Muscle layer of colon (tissue), 2 donors: ENCODE data around the gene RAD51B.

Experiments
- H3K27ac ChIP-seq: one replicate; pipeline ENCODE4 v1.7.0; 2013; ENCODE audit warnings: low read depth, mild to moderate bottlenecking, low read length, moderate library complexity
- H3K27me3 ChIP-seq, 2 donors: one replicate each; pipeline ENCODE4 v1.7.0; 2013; ENCODE audit warnings: low read length in 2 of 2, mild to moderate bottlenecking in 2 of 2; ENCODE audit not compliant: insufficient read depth in 2 of 2, control insufficient read depth in 1 of 2
- H3K36me3 ChIP-seq: one replicate; pipeline ENCODE4 v1.7.0; 2013; ENCODE audit warnings: mild to moderate bottlenecking, low read length; ENCODE audit not compliant: insufficient read depth
- H3K4me1 ChIP-seq: one replicate; pipeline ENCODE4 v1.7.0; 2013; ENCODE audit warnings: mild to moderate bottlenecking, low read length; ENCODE audit not compliant: insufficient read depth
- H3K4me3 ChIP-seq, 2 donors: one replicate each; pipeline ENCODE4 v1.7.0; 2013; ENCODE audit warnings: low read length in 2 of 2, low read depth in 1 of 2, mild to moderate bottlenecking in 1 of 2, moderate library complexity in 1 of 2
- H3K9ac ChIP-seq: one replicate; pipeline ENCODE4 v1.7.0; 2013; ENCODE audit warnings: low read length
- H3K9me3 ChIP-seq: one replicate; pipeline ENCODE4 v1.7.0; 2013; ENCODE audit warnings: mild to moderate bottlenecking, low read length
- donor health status: abdominal sarcoma.
- donor health status: Adenocarcinoma of cecum.

The RAD51B gene

DNA sequence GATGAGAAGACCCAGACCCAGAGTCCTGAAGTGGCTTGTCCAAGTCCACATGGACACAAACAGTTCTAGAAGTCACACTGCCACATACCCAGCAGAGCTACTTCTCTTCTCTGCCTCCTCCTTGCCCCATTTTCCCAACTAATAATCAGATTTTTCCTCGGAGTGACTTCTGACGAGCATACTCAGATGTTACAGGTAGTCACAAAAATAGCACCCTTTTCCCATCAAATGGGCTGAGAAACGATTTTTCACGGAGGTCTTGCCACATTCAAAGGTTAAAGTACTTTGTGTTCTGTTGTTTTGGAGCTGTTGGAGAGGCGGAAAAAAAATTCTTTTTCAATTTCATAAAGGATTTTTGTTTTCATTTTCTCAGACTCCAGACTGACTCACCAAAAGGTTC lies 740.4 kb downstream of the RAD51B start:
- Histone ChIP-seq H3K4me1 (peaks cover 46% of the 10 kb centered on the region), H3K36me3 (no peaks in the 10 kb centered on the region), H3K4me3 (no peak overlapping the region), H3K9ac (no peak overlapping the region), H3K27ac (no peak overlapping the region), H3K9me3 (no peaks in the 10 kb centered on the region), H3K27me3 (no peaks in the 10 kb centered on the region)

DNA sequence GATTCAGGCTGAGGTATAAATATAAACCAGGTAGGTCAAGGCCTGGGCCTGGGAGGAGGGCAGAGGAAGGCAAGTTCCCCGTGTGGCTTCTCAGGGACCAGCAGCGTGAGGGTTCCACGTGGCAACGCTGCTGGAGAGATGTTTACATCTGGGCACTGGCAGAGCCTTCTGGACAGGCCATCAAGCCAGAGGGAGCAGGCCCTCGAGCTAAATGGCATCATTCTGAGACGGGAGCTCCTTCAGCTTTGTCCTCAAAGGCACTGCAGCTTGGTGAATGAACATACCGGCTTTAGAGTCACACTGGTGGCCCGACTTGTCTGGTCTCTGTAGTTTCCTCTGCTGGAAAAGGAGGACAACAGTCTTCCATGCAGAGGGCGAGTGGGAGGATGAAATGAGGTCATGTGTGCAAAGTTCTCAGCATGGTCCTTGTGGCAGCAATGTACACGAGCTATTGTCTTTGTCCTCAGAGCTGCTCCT lies 742.0 kb downstream of the RAD51B start:
- Histone ChIP-seq H3K36me3 (no peaks in the 10 kb centered on the region), H3K27me3 (no peaks in the 10 kb centered on the region), H3K9me3 (no peaks in the 10 kb centered on the region), H3K4me3 (no peak overlapping the region), H3K27ac (peak overlapping the region; percentile 35), H3K4me1 (peaks cover 41% of the 10 kb centered on the region), H3K9ac (peak overlapping the region; percentile 17)

- Histone ChIP-seq H3K9me3 (no peaks in the 10 kb centered on the region), H3K9ac (no peak overlapping the region), H3K27ac (no peak overlapping the region), H3K27me3 (no peaks in the 10 kb centered on the region), H3K36me3 (no peaks in the 10 kb centered on the region), H3K4me1 (peaks cover 41% of the 10 kb centered on the region), H3K4me3 (no peak overlapping the region)
Measured at GRCh38 chr14:68562911-68563250, 743.3 kb downstream of the RAD51B start.

- Histone ChIP-seq H3K27ac (peak overlapping the region; percentile 29), H3K4me1 (peaks cover 41% of the 10 kb centered on the region), H3K9ac (no peak overlapping the region), H3K4me3 (no peak overlapping the region), H3K27me3 (no peaks in the 10 kb centered on the region), H3K9me3 (no peaks in the 10 kb centered on the region), H3K36me3 (no peaks in the 10 kb centered on the region)
Measured at GRCh38 chr14:68563251-68564131, 743.9 kb downstream of the RAD51B start.

DNA sequence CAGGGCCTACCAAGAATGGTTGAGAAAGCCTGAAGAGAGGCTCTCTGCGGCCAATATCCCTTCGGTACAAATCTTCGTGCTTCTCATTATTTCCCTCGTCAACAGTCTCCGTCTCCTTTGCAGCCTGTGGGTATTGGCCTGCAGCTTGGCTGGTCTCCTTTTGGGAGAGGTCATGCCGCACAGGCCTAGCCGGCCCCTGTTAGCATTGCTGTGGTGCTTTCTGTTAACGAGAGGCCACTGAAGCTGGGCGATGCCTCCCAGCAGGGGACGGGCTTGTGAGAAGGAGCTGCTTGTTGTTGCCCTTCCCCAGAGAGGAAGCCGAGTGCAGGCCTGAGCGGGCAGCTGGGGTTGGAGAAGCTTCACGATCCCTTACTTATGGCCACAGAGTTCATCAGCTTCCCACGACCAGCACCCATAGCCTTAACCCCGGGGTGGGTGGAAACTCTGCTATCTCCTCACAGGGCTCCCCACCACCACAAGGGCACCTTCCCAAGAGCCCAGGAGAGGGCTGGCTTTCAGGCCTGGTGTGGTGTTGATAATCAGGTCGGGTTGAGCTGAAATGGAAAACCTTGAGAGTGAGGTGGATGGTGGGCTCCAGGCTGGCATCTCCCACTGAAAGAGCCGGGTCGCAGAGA lies 744.7 kb downstream of the RAD51B start:
- peaks cover 48% of the 10 kb centered on the region for H3K4me1 ChIP-seq
- H3K36me3 ChIP-seq: no peaks in the 10 kb centered on the region
- no peaks in the 10 kb centered on the region for H3K27me3 ChIP-seq
- H3K9me3 ChIP-seq: no peaks in the 10 kb centered on the region
- H3K9ac ChIP-seq: no peak overlapping the region
- H3K27ac ChIP-seq: peak overlapping the region; percentile 29
- peak overlapping the region in 1 of 2 donors; percentile 18 for H3K4me3 ChIP-seq

DNA sequence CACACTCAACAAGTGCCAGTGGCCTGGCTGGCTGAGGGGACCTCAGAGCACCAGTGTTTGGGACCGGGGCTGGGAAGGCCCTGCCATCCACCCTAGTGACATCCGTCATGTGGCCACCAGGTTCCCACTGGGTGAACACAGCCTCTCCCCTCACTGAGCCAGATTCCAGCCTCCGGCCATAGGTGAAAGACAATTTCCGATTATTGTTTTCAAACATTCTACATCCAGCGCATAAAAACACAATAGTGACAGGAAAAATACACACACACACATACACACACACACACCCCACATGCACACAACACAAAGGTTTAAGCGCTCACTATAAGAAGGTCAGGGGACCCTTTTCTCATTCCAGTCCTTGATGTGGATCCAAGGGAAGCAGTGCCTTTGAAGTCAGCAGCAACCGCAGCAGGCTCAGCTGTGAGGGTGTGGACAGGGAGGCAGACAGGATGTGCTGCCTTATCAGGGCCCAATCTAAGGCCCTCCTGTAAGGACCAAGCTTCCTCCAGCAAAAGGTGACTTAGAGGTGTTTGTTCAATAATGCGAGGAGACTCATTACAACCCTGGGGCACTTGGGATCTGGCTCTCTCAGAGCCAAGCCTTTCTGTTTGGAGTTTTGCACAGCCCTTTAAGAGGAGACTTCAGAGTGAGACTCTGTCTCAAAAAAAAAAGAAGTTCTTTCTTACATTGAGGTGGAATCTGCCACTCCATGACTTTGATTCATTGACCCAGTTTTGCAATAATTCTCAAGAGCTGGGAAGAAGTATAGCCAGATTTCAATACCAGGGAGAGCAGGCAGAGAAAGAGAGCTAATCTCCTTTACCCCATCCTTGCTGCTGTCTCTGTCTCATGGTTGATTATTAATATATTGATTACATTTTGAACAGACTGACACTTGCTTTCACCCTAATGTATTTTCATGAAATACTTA lies 745.5 kb downstream of the RAD51B start:
- Histone ChIP-seq H3K4me3 (no peak overlapping the region), H3K27me3 (no peaks in the 10 kb centered on the region), H3K4me1 (peaks cover 56% of the 10 kb centered on the region), H3K9me3 (no peaks in the 10 kb centered on the region), H3K27ac (no peak overlapping the region), H3K36me3 (no peaks in the 10 kb centered on the region), H3K9ac (no peak overlapping the region)

DNA sequence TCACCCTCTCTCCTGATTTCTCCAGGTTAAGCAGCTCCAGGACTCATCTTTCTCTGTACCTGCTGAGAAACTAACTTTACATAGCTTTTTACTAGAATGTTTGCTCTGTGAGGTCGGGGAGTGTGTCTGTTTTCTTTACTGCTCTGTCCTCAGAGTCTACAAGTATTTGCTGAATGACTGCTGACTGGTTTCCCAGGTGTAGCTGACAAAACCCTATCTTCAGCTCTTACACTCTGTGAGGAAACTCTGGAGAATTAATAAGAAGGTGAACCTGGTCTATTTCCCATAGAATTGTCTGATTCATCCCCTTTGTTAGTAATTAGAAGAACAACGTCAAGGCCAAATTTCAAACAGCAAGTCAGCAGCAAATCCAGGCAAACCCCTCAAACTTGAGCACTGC lies 746.5 kb downstream of the RAD51B start:
- H3K9ac ChIP-seq: no peak overlapping the region
- H3K9me3 ChIP-seq: no peaks in the 10 kb centered on the region
- H3K36me3 ChIP-seq: no peaks in the 10 kb centered on the region
- H3K27me3 ChIP-seq: no peaks in the 10 kb centered on the region
- H3K27ac ChIP-seq: no peak overlapping the region
- H3K4me1 ChIP-seq: peaks cover 55% of the 10 kb centered on the region
- H3K4me3 ChIP-seq: no peak overlapping the region

DNA sequence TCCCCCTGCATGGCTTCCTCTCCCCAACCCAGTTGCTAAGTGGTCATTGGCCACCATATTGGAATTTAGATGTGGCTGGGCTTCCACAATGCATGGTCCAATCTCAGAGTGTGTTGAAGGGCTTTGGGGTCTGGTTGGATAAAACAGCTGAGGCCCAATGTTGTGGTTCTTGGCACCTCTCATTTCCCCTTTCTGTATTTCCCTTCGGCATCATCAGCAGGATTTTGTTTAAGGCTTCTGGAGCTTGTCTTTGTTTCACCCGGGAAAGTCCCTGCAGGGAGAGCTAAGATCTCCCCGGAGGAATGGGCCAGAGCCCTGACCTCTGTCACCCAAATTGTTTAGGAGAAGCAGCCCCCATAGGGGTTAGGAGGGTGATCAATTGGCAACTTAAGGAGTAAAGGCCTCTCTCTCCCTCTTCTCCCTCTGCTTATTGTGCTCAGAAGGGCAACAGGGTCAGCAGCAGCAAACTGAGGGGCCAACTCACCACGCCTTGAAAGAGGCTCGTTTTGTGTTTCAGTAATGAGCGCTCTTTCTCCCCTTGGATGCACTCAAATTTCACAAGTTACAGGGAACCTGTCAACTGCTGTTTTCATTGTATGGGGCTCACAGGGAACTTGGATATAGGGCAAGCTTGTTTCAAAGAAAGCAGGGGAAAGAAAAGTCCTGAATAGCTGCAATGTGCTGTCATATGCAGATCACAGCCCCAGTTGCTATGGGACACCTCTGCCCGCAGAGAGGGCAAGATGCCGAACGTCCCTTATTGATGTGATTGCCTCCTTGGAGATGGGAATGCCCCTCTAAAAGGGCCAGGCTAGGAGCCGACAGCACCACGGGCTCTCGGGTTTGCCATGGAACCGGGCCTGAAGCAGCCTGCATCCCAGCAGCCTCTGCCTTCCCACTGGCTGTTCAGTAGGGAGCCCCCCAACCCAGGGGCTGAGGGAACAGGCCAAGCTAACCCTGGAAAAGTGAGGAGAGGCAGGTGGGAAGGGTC lies 749.6 kb downstream of the RAD51B start:
- Histone ChIP-seq H3K4me3 (no peak overlapping the region), H3K27me3 (no peaks in the 10 kb centered on the region), H3K4me1 (peaks cover 29% of the 10 kb centered on the region), H3K9ac (no peak overlapping the region), H3K27ac (no peak overlapping the region), H3K36me3 (no peaks in the 10 kb centered on the region), H3K9me3 (no peaks in the 10 kb centered on the region)

GRCh38 chr14:68569970-68570409 lies 750.4 kb downstream of the RAD51B start:
- Histone ChIP-seq H3K4me1 (peaks cover 26% of the 10 kb centered on the region), H3K9ac (no peak overlapping the region), H3K27me3 (no peaks in the 10 kb centered on the region), H3K9me3 (no peaks in the 10 kb centered on the region), H3K36me3 (no peaks in the 10 kb centered on the region), H3K27ac (no peak overlapping the region), H3K4me3 (no peak overlapping the region)

DNA sequence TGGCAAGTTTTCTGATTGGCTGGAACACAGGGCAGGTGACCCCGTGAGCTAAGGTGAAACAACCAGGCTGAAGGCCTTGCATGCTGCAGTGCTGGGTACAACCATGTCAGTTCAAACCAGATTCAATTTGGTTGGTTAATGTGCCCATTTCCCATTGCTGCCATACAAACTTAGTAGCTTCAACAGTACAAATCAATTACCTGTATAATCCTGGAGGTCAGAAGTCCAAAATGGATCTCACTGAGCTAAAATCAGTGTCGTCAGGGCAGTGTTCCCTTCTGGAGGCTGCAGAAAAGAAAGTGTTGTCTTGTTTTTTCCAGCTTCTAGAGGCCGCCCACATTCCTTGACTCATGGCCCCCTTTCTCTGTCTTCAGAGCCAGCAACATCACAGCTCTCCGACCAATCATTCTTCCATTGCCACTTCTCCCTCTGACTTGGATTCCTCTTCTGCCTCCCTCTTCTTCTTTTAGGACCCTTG lies 751.6 kb downstream of the RAD51B start:
- H3K27me3 ChIP-seq: no peaks in the 10 kb centered on the region
- no peaks in the 10 kb centered on the region for H3K36me3 ChIP-seq

More for the DNA sequence above, 751.6 kb downstream of the RAD51B start:
- H3K27ac ChIP-seq: no peak overlapping the region
- peaks cover 26% of the 10 kb centered on the region for H3K4me1 ChIP-seq
- no peak overlapping the region for H3K9ac ChIP-seq
- no peak overlapping the region for H3K4me3 ChIP-seq
- no peaks in the 10 kb centered on the region for H3K9me3 ChIP-seq
